GM21390 (cell line): Measurements from ENCODE around the gene IGFLR1.
A peak's percentile ranks its signal among the peaks of the same experiment; 100 is the strongest.
"Not testable (repeated sequence)": the region's sequence is repeated elsewhere in the genome, so short reads cannot be mapped to it uniquely, and the experiment has no call there.

ENCODE experiments used
- ATAC-seq: cut with Tn5 transposase; IDR thresholded peaks from one replicate; pipeline ENCODE4 v1.9.1; 2021; ENCODE audit not compliant: unreplicated experiment

IGFLR1 gene

GRCh38 chr19:35725216-35725861, 16.9 kb downstream of the IGFLR1 start:
- no peak for ATAC-seq

GRCh38 chr19:35724560-35724959, 17.7 kb downstream of the IGFLR1 start:
- no peak for ATAC-seq

GRCh38 chr19:35724132-35724531, 18.1 kb downstream of the IGFLR1 start:
- not testable (repeated sequence) for ATAC-seq

- no peak for ATAC-seq
These were observed 18.6 kb downstream of the IGFLR1 start for GRCh38 chr19:35723671-35724070.

GRCh38 chr19:35722897-35723296, 19.4 kb downstream of the IGFLR1 start:
- no peak for ATAC-seq

- ATAC-seq = no peak
These were observed 19.8 kb downstream of the IGFLR1 start for GRCh38 chr19:35722461-35722860.

GRCh38 chr19:35721374-35721773, 20.9 kb downstream of the IGFLR1 start:
- ATAC-seq = no peak

GRCh38 chr19:35720648-35721047, 21.6 kb downstream of the IGFLR1 start:
- ATAC-seq = no peak

GRCh38 chr19:35720163-35720524, 22.1 kb downstream of the IGFLR1 start:
- no peak for ATAC-seq

GRCh38 chr19:35719402-35720162, 22.7 kb downstream of the IGFLR1 start:
- no peak for ATAC-seq

GRCh38 chr19:35718345-35719041, 23.8 kb downstream of the IGFLR1 start:
- no peak for ATAC-seq

GRCh38 chr19:35717665-35718344, 24.4 kb downstream of the IGFLR1 start, which contains the start of gene KMT2B:
Gene KMT2B, plus strand, starts transcription at chr19:35718003. Its CDS starts 16 bp downstream, at chr19:35718019.
- no peak for ATAC-seq

GRCh38 chr19:35716801-35717664, 25.2 kb downstream of the IGFLR1 start:
- peak; percentile 55 for ATAC-seq

GRCh38 chr19:35715981-35716800, 26.1 kb downstream of the IGFLR1 start:
- ATAC-seq = no peak

- ATAC-seq = no peak
These were observed 26.9 kb downstream of the IGFLR1 start for GRCh38 chr19:35715355-35715809.

GRCh38 chr19:35714601-35715354, 27.5 kb downstream of the IGFLR1 start:
- ATAC-seq = no peak

- ATAC-seq = no peak
These were observed 28.3 kb downstream of the IGFLR1 start for GRCh38 chr19:35713904-35714495.

- ATAC-seq = no peak
These were observed 28.8 kb downstream of the IGFLR1 start for GRCh38 chr19:35713506-35713850.
